Sigmoid colon (tissue), 7 donors: ENCODE results near the gene TMEM61. TPM values are rescaled to one million over a fixed set of nuclear protein-coding genes. Genes with fewer than 3 reads are reported as not detected.

Source experiments
- DNase-seq: peaks from one replicate; pipeline ENCODE4 v3.0.0-alpha.2; 2019
- H3K27ac ChIP-seq, 4 donors: fragments of 200-600 bp; sonication (generic); one replicate each; pipeline ENCODE4 v1.5.1; 2016 to 2019; ENCODE audit warnings: mild to moderate bottlenecking in 1 of 4
- H3K27me3 ChIP-seq, 3 donors: fragments of 200-600 bp; sonication (generic); one replicate each; pipeline ENCODE4 v1.5.1; 2019; ENCODE audit warnings: mild to moderate bottlenecking in 1 of 3
- H3K36me3 ChIP-seq, 4 donors: fragments of 200-600 bp; sonication (generic); one replicate each; pipeline ENCODE4 v1.5.1; 2016 to 2019
- H3K4me1 ChIP-seq, 4 donors: fragments of 200-600 bp; sonication (generic); one replicate each; pipeline ENCODE4 v1.5.1; 2017 to 2019
- H3K4me3 ChIP-seq, 4 donors: fragments of 200-600 bp; sonication (generic); one replicate each; pipeline ENCODE4 v1.5.1; 2017 to 2019; ENCODE audit warnings: mild to moderate bottlenecking in 2 of 4, moderate library complexity in 1 of 4
- H3K9me3 ChIP-seq, 4 donors: fragments of 200-600 bp in 3 of 4; sonication (generic) in 3 of 4; one replicate each; pipeline versions ENCODE4 v1.5.1 to v1.6.1; 2013 to 2019
- EP300 ChIP-seq, 4 donors: sonication (generic); formaldehyde crosslinking; IDR thresholded peaks; one replicate each; pipeline ENCODE4 v1.6.1; 2017; ENCODE audit warnings: antibody characterized with exemption in 4 of 4
- POLR2A ChIP-seq, 2 donors: fragments of 450-650 bp; IDR thresholded peaks; one replicate each; pipeline ENCODE4 v1.6.1; 2016; ENCODE audit warnings: antibody characterized with exemption in 2 of 2, mild to moderate bottlenecking in 2 of 2, moderate library complexity in 2 of 2
- POLR2AphosphoS5 ChIP-seq, 4 donors: sonication (generic); formaldehyde crosslinking; IDR thresholded peaks; one replicate each; pipeline ENCODE4 v1.6.1; 2017; ENCODE audit warnings: antibody characterized with exemption in 4 of 4
- WGBS, 2 donors: extraction: QIAGEN DNeasy Blood & Tissue Kit; methylation state at CpG; one replicate each; pipeline ENCODE4 v1.1.7; 2013; 5-methylcytosine and 5-hydroxymethylcytosine counted together
- intact Hi-C: fragments of 100-400 bp; cut with DNase I; formaldehyde crosslinking; loops from one replicate; pipeline ENCODE4 v1.15.1; 2023
- polyA plus RNA-seq, 3 donors: library from polyadenylated mRNA; stranded (reverse); fragments of 200-250 nt; gene quantifications; one replicate each; pipeline ENCODE4 v1.2.3, GENCODE V29; 2013
- total RNA-seq, 4 donors: library from RNA; depleted of rRNA; stranded (reverse); fragments of >200 nt; gene quantifications; one replicate each; pipeline ENCODE4 v1.1.0, GENCODE V29; 2016
- TF ChIP-seq, protein P1 (sequence below), 4 experiments: fragments of 450-650 bp in 3 of 4; fragments of 200-600 bp in 1 of 4; IDR thresholded peaks; one replicate each; pipeline ENCODE4 v1.5.1; 2016 to 2019; ENCODE audit warnings: antibody characterized with exemption in 4 of 4, mild to moderate bottlenecking in 3 of 4, moderate library complexity in 2 of 4
- donor health status: healthy with polysubstance abuse.
- donor health status: Bipolar disorder and iron deficiency.
- donor health status: healthy.

TMEM61 gene
- total and polyA plus RNA-seq, 7 donors = 0.41 to 15.3 (median 12.6) TPM; not detected in 2

DNA sequence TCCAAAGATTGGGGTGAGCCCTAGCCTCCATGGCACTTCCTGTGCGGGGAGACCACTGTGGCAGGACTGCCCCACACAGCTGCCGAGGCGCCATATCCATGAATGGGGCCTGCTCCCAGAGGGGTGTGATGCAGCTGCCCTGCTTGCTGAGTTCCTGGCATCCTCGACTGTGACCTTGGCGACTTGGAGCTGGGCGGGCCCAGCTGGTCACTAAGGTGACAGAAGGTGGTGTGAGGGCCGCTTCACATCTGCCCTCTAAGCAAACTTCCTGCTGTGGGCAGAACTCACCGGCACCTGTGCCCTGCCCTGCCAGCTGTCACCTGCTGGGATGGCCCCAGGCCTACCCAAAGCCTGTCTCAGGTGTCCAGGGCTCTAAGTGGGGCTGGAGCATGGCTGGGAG, 9.0 kb downstream of the TMEM61 start:
- no peaks in the 10 kb centered on the region for H3K36me3 ChIP-seq

DNA sequence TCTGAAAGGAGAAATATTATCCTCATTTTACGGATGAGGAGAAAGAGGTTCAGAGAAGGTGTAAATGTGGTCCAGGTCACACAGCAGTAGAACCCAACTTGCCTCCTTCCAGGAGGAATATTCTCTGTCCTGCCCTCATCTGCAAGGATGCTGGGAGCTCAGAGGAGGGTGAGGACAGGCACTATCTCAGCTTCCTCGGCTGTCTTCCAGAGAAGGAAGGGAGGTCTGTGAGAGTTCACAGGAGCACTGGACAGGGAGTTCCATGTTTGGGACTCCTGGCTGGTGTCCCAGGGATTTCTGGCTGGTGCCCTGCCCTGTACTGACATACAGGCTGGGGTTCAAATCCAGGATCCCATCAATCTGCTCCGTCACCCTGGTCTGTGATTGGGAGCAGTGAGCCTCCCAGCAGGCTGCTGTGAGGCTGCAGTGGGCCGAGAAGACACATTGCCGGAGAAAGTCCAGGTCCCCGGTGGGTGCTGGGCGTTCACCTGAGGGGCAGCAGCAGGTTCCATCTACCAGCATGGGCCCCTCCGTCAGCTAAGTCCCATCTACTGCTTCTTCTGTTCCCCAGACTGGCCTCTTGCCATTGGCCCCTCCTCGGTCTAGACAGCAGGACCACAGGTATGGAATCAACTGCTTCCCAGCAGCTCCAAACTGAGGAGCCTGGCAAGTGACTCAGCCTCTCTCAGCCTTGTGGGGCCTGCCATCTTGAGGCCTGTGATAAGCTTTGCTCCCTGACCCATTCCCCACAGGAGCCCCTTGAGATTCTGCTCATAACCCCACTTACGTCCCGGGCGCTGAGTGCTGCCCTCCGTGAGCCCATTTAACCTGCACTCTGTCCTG, 9.8 kb downstream of the TMEM61 start:
- Histone ChIP-seq H3K27me3 (peaks cover 0 to under 1% (median 0%) of the 10 kb centered on the region in 3 donors), H3K36me3 (no peaks in the 10 kb centered on the region), H3K4me1 (peaks cover 0 to 30% (median 23%) of the 10 kb centered on the region in 4 donors), H3K9me3 (no peaks in the 10 kb centered on the region), H3K27ac (peak overlapping the region in 1 of 4 donors; percentile 47), H3K4me3 (no peak overlapping the region)
- 70 to 77% methylated on average over 13 of the region's 13 CpGs for WGBS, 2 donors
- intact Hi-C loops = no loop called here
- DNase-seq = no peak
- TF ChIP-seq POLR2AphosphoS5 (IDR thresholded peaks at IDR 0.05) (no peak), POLR2A (IDR thresholded peaks at IDR 0.05) (no peak)

More for the DNA sequence above, 9.0 kb downstream of the TMEM61 start:
- no peaks in the 10 kb centered on the region for H3K27me3 ChIP-seq
- H3K9me3 ChIP-seq = no peaks in the 10 kb centered on the region
- H3K4me1 ChIP-seq = peaks cover 0 to 30% (median 23%) of the 10 kb centered on the region in 4 donors
- intact Hi-C loops = no loop called here
- 22 to 74% methylated on average over 8 of the region's 8 CpGs for WGBS, 2 donors
- TF ChIP-seq, protein P1, sequence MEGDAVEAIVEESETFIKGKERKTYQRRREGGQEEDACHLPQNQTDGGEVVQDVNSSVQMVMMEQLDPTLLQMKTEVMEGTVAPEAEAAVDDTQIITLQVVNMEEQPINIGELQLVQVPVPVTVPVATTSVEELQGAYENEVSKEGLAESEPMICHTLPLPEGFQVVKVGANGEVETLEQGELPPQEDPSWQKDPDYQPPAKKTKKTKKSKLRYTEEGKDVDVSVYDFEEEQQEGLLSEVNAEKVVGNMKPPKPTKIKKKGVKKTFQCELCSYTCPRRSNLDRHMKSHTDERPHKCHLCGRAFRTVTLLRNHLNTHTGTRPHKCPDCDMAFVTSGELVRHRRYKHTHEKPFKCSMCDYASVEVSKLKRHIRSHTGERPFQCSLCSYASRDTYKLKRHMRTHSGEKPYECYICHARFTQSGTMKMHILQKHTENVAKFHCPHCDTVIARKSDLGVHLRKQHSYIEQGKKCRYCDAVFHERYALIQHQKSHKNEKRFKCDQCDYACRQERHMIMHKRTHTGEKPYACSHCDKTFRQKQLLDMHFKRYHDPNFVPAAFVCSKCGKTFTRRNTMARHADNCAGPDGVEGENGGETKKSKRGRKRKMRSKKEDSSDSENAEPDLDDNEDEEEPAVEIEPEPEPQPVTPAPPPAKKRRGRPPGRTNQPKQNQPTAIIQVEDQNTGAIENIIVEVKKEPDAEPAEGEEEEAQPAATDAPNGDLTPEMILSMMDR (IDR thresholded peaks at IDR 0.05) = no peak
- no peak for TF ChIP-seq POLR2AphosphoS5 (IDR thresholded peaks at IDR 0.05)
- no peak for TF ChIP-seq POLR2A (IDR thresholded peaks at IDR 0.05)
- TF ChIP-seq EP300 (IDR thresholded peaks at IDR 0.05) = no peak
- H3K27ac ChIP-seq = no peak overlapping the region
- H3K4me3 ChIP-seq = no peak overlapping the region
- DNase-seq = no peak

- DNase-seq = no peak
- intact Hi-C loops = no loop called here
- Histone ChIP-seq H3K27ac (no peak overlapping the region), H3K4me3 (no peak overlapping the region), H3K9me3 (no peaks in the 10 kb centered on the region), H3K36me3 (no peaks in the 10 kb centered on the region), H3K27me3 (peaks cover 0 to 8% (median 3%) of the 10 kb centered on the region in 3 donors), H3K4me1 (peaks cover 0 to 30% (median 23%) of the 10 kb centered on the region in 4 donors)
- WGBS, 2 donors = 65 to 83% methylated on average over 4 of the region's 4 CpGs
- no peak for TF ChIP-seq POLR2A (IDR thresholded peaks at IDR 0.05)
- no peak for TF ChIP-seq EP300 (IDR thresholded peaks at IDR 0.05)
- no peak for TF ChIP-seq POLR2AphosphoS5 (IDR thresholded peaks at IDR 0.05)
- TF ChIP-seq, protein P1 (IDR thresholded peaks at IDR 0.05) = no peak
These were observed 10.5 kb downstream of the TMEM61 start for GRCh38 chr1:54990916-54991315.

DNA sequence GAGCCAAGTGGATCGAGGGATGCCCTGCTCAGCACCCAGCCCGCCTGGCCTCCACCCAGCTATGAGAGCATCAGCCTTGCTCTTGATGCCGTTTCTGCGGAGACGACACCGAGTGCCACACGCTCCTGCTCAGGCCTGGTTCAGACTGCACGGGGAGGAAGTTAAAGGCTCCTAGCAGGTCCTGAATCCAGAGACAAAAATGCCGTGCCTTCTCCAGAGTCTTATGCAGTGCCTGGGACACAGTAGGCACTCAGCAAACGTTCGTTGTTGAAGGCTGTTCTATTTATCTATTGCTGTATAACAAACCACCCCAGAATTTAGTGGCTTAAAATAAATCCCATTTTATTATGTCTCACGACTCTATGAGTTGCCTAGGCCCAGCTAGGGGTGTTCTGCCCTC, 11.5 kb downstream of the TMEM61 start:
- intact Hi-C loops = no loop called here

GRCh38 chr1:54993140-54993539, 12.7 kb downstream of the TMEM61 start:
- DNase-seq = no peak
- TF ChIP-seq, protein P1 (IDR thresholded peaks at IDR 0.05) = no peak
- TF ChIP-seq EP300 (IDR thresholded peaks at IDR 0.05) (no peak), POLR2A (IDR thresholded peaks at IDR 0.05) (no peak), POLR2AphosphoS5 (IDR thresholded peaks at IDR 0.05) (no peak)
- WGBS, 2 donors = 93 to 96% methylated on average over 6 of the region's 6 CpGs

More for the DNA sequence above, 11.5 kb downstream of the TMEM61 start:
- DNase-seq = no peak
- H3K27me3 ChIP-seq = peaks cover 0 to 18% (median 12%) of the 10 kb centered on the region in 3 donors
- TF ChIP-seq POLR2AphosphoS5 (IDR thresholded peaks at IDR 0.05) = no peak
- TF ChIP-seq, protein P1 (IDR thresholded peaks at IDR 0.05) = no peak
- no peak for TF ChIP-seq POLR2A (IDR thresholded peaks at IDR 0.05)
- TF ChIP-seq EP300 (IDR thresholded peaks at IDR 0.05) = no peak
- no peak overlapping the region for H3K27ac ChIP-seq
- no peaks in the 10 kb centered on the region for H3K9me3 ChIP-seq
- no peaks in the 10 kb centered on the region for H3K36me3 ChIP-seq
- 65 to 68% methylated on average over 12 of the region's 12 CpGs for WGBS, 2 donors
- no peak overlapping the region for H3K4me3 ChIP-seq
- peaks cover 0 to 38% (median 31%) of the 10 kb centered on the region in 4 donors for H3K4me1 ChIP-seq

More at GRCh38 chr1:54993140-54993539, 12.7 kb downstream of the TMEM61 start:
- Histone ChIP-seq H3K4me3 (no peak overlapping the region), H3K36me3 (no peaks in the 10 kb centered on the region), H3K9me3 (no peaks in the 10 kb centered on the region), H3K27me3 (peaks cover 4 to 30% (median 18%) of the 10 kb centered on the region in 3 donors), H3K27ac (no peak overlapping the region), H3K4me1 (peaks cover 0 to 33% (median 28%) of the 10 kb centered on the region in 4 donors)
- intact Hi-C loops = no loop called here
